ENCODE measurements around the gene DOCK2. TPM values are rescaled to one million over a fixed set of nuclear protein-coding genes. Genes with fewer than 3 reads are reported as not detected.

DOCK2 gene
- polyA plus RNA-seq, 1 donor (not counting 4 experiments of a cell fraction or from before 2014, with no cell fraction given) = 0.21 TPM

- Histone ChIP-seq H3K27ac (ENCODE audit: control insufficient read depth, insufficient read depth, low read length) (no peak overlapping the region), H3K4me2 (ENCODE audit: control insufficient read depth, extremely low read depth, insufficient read depth, low read depth, low read length) (no peak overlapping the region), H3K4me1 (ENCODE audit: control insufficient read depth, extremely low read depth, insufficient read depth, low read length) (no peaks in the 10 kb centered on the region), H3K9ac (ENCODE audit: control insufficient read depth, extremely low read depth, insufficient read depth, low read length) (no peak overlapping the region), H3K9me3 (ENCODE audit: control insufficient read depth, low read depth, low read length) (no peaks in the 10 kb centered on the region), H3K79me2 (ENCODE audit: control insufficient read depth, insufficient read depth, low read length) (no peaks in the 10 kb centered on the region), H3K36me3 (ENCODE audit: control insufficient read depth in 2 of 2, extremely low read depth in 1 of 2, insufficient read depth in 2 of 2, low read length in 2 of 2) (no peaks in the 10 kb centered on the region), H2AFZ (ENCODE audit: control insufficient read depth, low read length) (no peak overlapping the region), H4K20me1 (ENCODE audit: control insufficient read depth, extremely low read depth, insufficient read depth, low read length) (no peaks in the 10 kb centered on the region), H3K9me1 (ENCODE audit: control insufficient read depth, extremely low read depth, insufficient read depth, low read length) (no peaks in the 10 kb centered on the region), H3K4me3 (ENCODE audit: control insufficient read depth in 2 of 3, extremely low read depth in 1 of 3, insufficient read depth in 2 of 3, low read depth in 1 of 3, low read length in 3 of 3) (no peak overlapping the region), H3K27me3 (ENCODE audit: control insufficient read depth, extremely low read depth, insufficient read depth, low read length) (no peaks in the 10 kb centered on the region)
- dilution Hi-C loops (cut with MboI; ENCODE audit: extremely low pct_ligation_motif_present, low sequenced_read_pairs) = no loop called here
- no peak for TF ChIP-seq EZH2 (IDR thresholded peaks at IDR 0.05; ENCODE audit: low read length)
- TF ChIP-seq CTCF (optimal IDR thresholded peaks at IDR 0.05 in 1 of 3, IDR thresholded peaks at IDR 0.05 in 1 of 3, conservative IDR thresholded peaks at IDR 0.05 in 1 of 3; ENCODE audit: extremely low read depth in 1 of 3, insufficient read depth in 2 of 3, low read length in 3 of 3) = no peak
- FAIRE-seq = no peak
- no peak for DNase-seq (ENCODE audit: low read depth, low spot score)
Measured at GRCh38 chr5:170057311-170057710, 420.2 kb downstream of the DOCK2 start.

- Histone ChIP-seq H3K4me3 (ENCODE audit: control insufficient read depth in 2 of 3, extremely low read depth in 1 of 3, insufficient read depth in 2 of 3, low read depth in 1 of 3, low read length in 3 of 3) (no peak overlapping the region), H3K27ac (ENCODE audit: control insufficient read depth, insufficient read depth, low read length) (no peak overlapping the region), H3K79me2 (ENCODE audit: control insufficient read depth, insufficient read depth, low read length) (no peaks in the 10 kb centered on the region), H2AFZ (ENCODE audit: control insufficient read depth, low read length) (no peak overlapping the region), H4K20me1 (ENCODE audit: control insufficient read depth, extremely low read depth, insufficient read depth, low read length) (no peaks in the 10 kb centered on the region), H3K9ac (ENCODE audit: control insufficient read depth, extremely low read depth, insufficient read depth, low read length) (no peak overlapping the region), H3K4me1 (ENCODE audit: control insufficient read depth, extremely low read depth, insufficient read depth, low read length) (no peaks in the 10 kb centered on the region), H3K36me3 (ENCODE audit: control insufficient read depth in 2 of 2, extremely low read depth in 1 of 2, insufficient read depth in 2 of 2, low read length in 2 of 2) (no peaks in the 10 kb centered on the region), H3K4me2 (ENCODE audit: control insufficient read depth, extremely low read depth, insufficient read depth, low read depth, low read length) (no peak overlapping the region), H3K27me3 (ENCODE audit: control insufficient read depth, extremely low read depth, insufficient read depth, low read length) (no peaks in the 10 kb centered on the region), H3K9me3 (ENCODE audit: control insufficient read depth, low read depth, low read length) (no peaks in the 10 kb centered on the region), H3K9me1 (ENCODE audit: control insufficient read depth, extremely low read depth, insufficient read depth, low read length) (no peaks in the 10 kb centered on the region)
- dilution Hi-C loops (cut with MboI; ENCODE audit: extremely low pct_ligation_motif_present, low sequenced_read_pairs) = no loop called here
- no peak for TF ChIP-seq EZH2 (IDR thresholded peaks at IDR 0.05; ENCODE audit: low read length)
- TF ChIP-seq CTCF (optimal IDR thresholded peaks at IDR 0.05 in 1 of 3, IDR thresholded peaks at IDR 0.05 in 1 of 3, conservative IDR thresholded peaks at IDR 0.05 in 1 of 3; ENCODE audit: extremely low read depth in 1 of 3, insufficient read depth in 2 of 3, low read length in 3 of 3) = no peak
- FAIRE-seq (no peak), DNase-seq (ENCODE audit: low read depth, low spot score) (no peak)
Measured at GRCh38 chr5:170059221-170059620, 422.1 kb downstream of the DOCK2 start.

Measured in keratinocyte (primary cell).